Mesenchymal stem cell (in vitro differentiated cells and primary cell): ENCODE measurements around the gene NACC1.
A peak's percentile ranks its signal among the peaks of the same experiment; 100 is the strongest.

Experiments
- DNase-seq: peaks from one replicate; pipeline ENCODE4 v3.0.0-alpha.2; 2013
- H2AFZ ChIP-seq: one replicate; pipeline ENCODE4 v1.6.1; 2013; ENCODE audit warnings: low read depth, mild to moderate bottlenecking, control low read depth, inconsistent platforms, low read length, moderate library complexity
- H2AK5ac ChIP-seq: 2 replicates; pipeline ENCODE4 v1.6.1; 2013; ENCODE audit warnings: low read length, moderate library complexity, mild to moderate bottlenecking, inconsistent platforms; ENCODE audit not compliant: severe bottlenecking
- H2BK120ac ChIP-seq: one replicate; pipeline ENCODE4 v1.6.1; 2013; ENCODE audit warnings: low read depth, mild to moderate bottlenecking, inconsistent platforms, low read length, moderate library complexity
- H2BK12ac ChIP-seq, 2 experiments: one replicate each; pipeline ENCODE4 v1.6.1; 2013; ENCODE audit warnings: inconsistent platforms in 2 of 2, low read length in 2 of 2, mild to moderate bottlenecking in 2 of 2, moderate library complexity in 2 of 2, control low read depth in 1 of 2
- H2BK15ac ChIP-seq: one replicate; pipeline ENCODE4 v1.6.1; 2013; ENCODE audit warnings: mild to moderate bottlenecking, low read depth, inconsistent platforms; ENCODE audit not compliant: poor library complexity, severe bottlenecking
- H2BK5ac ChIP-seq: 2 replicates; pipeline ENCODE4 v1.6.1; 2013; ENCODE audit warnings: low read depth, mild to moderate bottlenecking, low read length, control low read depth, inconsistent platforms; ENCODE audit not compliant: poor library complexity, severe bottlenecking
- H3K14ac ChIP-seq, 2 experiments: one replicate each; pipeline ENCODE4 v1.6.1; 2013; ENCODE audit warnings: inconsistent platforms in 2 of 2, low read length in 2 of 2, control low read depth in 1 of 2, mild to moderate bottlenecking in 1 of 2, moderate library complexity in 1 of 2
- H3K18ac ChIP-seq, 2 experiments: one replicate each; pipeline ENCODE4 v1.6.1; 2013; ENCODE audit warnings: inconsistent platforms in 2 of 2, low read length in 2 of 2, control low read depth in 1 of 2, low read depth in 1 of 2, mild to moderate bottlenecking in 1 of 2
- H3K23ac ChIP-seq, 2 experiments: one replicate each; pipeline ENCODE4 v1.6.1; 2013; ENCODE audit warnings: inconsistent platforms in 2 of 2, low read length in 2 of 2, mild to moderate bottlenecking in 2 of 2, moderate library complexity in 2 of 2, control low read depth in 1 of 2
- H3K27ac ChIP-seq: 2 replicates; pipeline ENCODE4 v1.5.1; 2013; ENCODE audit warnings: mild to moderate bottlenecking, moderate library complexity, low read length, control low read depth, inconsistent platforms; ENCODE audit not compliant: poor library complexity, severe bottlenecking
- H3K27me3 ChIP-seq, 2 experiments: 2 replicates each; pipeline versions ENCODE4 v1.6.1 to v1.7.0; 2013; ENCODE audit warnings: low read length in 2 of 2, mild to moderate bottlenecking in 2 of 2, moderate library complexity in 2 of 2, control low read depth in 1 of 2, inconsistent platforms in 1 of 2; ENCODE audit not compliant: control insufficient read depth in 1 of 2, insufficient read depth in 1 of 2
- H3K36me3 ChIP-seq, 2 experiments: 2 replicates each; pipeline versions ENCODE4 v1.6.1 to v1.7.0; 2013; ENCODE audit warnings: low read length in 2 of 2, control low read depth in 1 of 2, inconsistent platforms in 1 of 2, low read depth in 1 of 2, mild to moderate bottlenecking in 1 of 2; ENCODE audit not compliant: insufficient read depth in 2 of 2, control insufficient read depth in 1 of 2
- H3K4ac ChIP-seq, 2 experiments: one replicate each; pipeline ENCODE4 v1.6.1; 2013; ENCODE audit warnings: inconsistent platforms in 2 of 2, low read length in 2 of 2, mild to moderate bottlenecking in 2 of 2, moderate library complexity in 2 of 2, control low read depth in 1 of 2, low read depth in 1 of 2
- H3K4me1 ChIP-seq: 2 replicates; pipeline ENCODE4 v1.6.1; 2013; ENCODE audit warnings: low read depth, low read length, control low read depth; ENCODE audit not compliant: control insufficient read depth, insufficient read depth
- H3K4me2 ChIP-seq: 2 replicates; pipeline ENCODE4 v1.6.1; 2013; ENCODE audit warnings: low read length, mild to moderate bottlenecking, inconsistent platforms; ENCODE audit not compliant: poor library complexity, severe bottlenecking
- H3K4me3 ChIP-seq, 2 experiments: 2 replicates each; pipeline versions ENCODE4 v1.5.1 to v1.7.0; 2013; ENCODE audit warnings: low read length in 2 of 2, mild to moderate bottlenecking in 2 of 2, control low read depth in 1 of 2, low read depth in 1 of 2; ENCODE audit not compliant: insufficient read depth in 1 of 2
- H3K79me1 ChIP-seq: replicated peaks from 2 replicates; pipeline ENCODE4 v1.6.1; 2013; ENCODE audit warnings: mild to moderate bottlenecking, control low read depth, low read length, inconsistent platforms; ENCODE audit not compliant: poor library complexity, severe bottlenecking
- H3K9ac ChIP-seq: 2 replicates; pipeline ENCODE4 v1.7.0; 2013; ENCODE audit warnings: mild to moderate bottlenecking, low read length, moderate library complexity
- H3K9me3 ChIP-seq: 2 replicates; pipeline ENCODE4 v1.7.0; 2013; ENCODE audit warnings: mild to moderate bottlenecking, low read length; ENCODE audit not compliant: control insufficient read depth
- H4K8ac ChIP-seq: one replicate; pipeline ENCODE4 v1.6.1; 2013; ENCODE audit warnings: inconsistent platforms, mild to moderate bottlenecking, low read length, moderate library complexity
- H4K91ac ChIP-seq: one replicate; pipeline ENCODE4 v1.6.1; 2013; ENCODE audit warnings: mild to moderate bottlenecking, low read length, inconsistent platforms
- WGBS: methylation state at CpG from one replicate; pipeline ENCODE4 v1.1.7; 2013; ENCODE audit warnings: mixed read lengths; 5-methylcytosine and 5-hydroxymethylcytosine counted together

The NACC1 gene

DNA sequence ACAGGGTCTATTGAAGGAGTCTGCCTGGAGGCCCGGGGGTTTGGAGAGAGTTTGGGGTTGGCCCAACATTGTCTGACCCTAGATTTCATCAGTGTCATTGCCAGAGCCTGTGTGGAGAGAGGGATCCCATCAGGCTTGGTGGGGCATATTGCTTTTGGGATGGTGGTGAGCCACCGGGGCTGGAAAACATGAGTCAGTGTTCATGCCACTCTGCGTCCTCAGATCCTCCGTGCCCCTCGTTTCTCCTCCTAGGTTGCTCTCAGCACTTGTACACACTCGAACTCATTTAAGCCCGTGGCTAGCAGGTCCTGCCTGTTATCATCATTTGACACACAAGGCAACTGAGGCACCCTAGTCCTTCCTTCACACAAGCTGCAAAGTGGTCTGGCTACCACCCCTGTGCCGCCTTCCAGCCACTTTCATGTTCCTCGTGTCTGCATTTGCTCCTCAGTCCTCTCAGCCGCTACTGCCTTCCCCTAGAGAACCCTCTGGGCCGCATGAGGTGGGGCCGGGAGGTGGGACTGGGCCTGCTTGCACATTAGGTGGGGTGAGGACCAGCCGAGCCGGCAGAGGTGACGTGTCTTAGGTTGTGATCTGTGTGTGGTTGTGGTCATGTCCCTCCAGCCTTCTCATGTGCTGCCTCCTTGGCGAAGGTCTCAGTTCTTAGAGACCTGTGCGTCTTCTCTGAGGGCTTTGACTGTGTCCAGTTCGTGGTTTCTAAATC, 3.6 kb downstream of the NACC1 start:
- H3K36me3 ChIP-seq, result peaks cover 14 to 37% of the 10 kb centered on the region in 2 experiments
- no peak overlapping the region for H3K4ac ChIP-seq
- H2BK12ac ChIP-seq, result no peak overlapping the region
- H4K8ac ChIP-seq, result no peak overlapping the region
- 89% methylated on average over 18 of the region's 18 CpGs for WGBS
- no peak overlapping the region for H2BK15ac ChIP-seq
- H3K4me1 ChIP-seq, result peaks cover 38% of the 10 kb centered on the region
- H3K4me3 ChIP-seq, result no peak overlapping the region
- no peak for DNase-seq
- H2AFZ ChIP-seq, result no peak overlapping the region
- H3K9me3 ChIP-seq, result no peaks in the 10 kb centered on the region
- no peak overlapping the region for H3K18ac ChIP-seq
- H3K23ac ChIP-seq, result no peak overlapping the region
- no peak overlapping the region for H3K27ac ChIP-seq
- peak overlapping the region; percentile 33 for H2AK5ac ChIP-seq
- H3K79me1 ChIP-seq, result peaks cover 7% of the 10 kb centered on the region
- peak overlapping the region; percentile 89 for H3K9ac ChIP-seq
- H3K4me2 ChIP-seq, result no peak overlapping the region
- H2BK120ac ChIP-seq, result no peak overlapping the region
- no peak overlapping the region for H2BK5ac ChIP-seq
- H3K27me3 ChIP-seq, result no peaks in the 10 kb centered on the region
- no peak overlapping the region for H4K91ac ChIP-seq
- no peak overlapping the region for H3K14ac ChIP-seq

GRCh38 chr19:13122275-13122878, 4.3 kb downstream of the NACC1 start:
- Histone ChIP-seq H2BK15ac (peak overlapping the region; percentile 38), H3K4ac (peak overlapping the region in 1 of 2 experiments; percentile 35), H3K27ac (no peak overlapping the region), H2AFZ (no peak overlapping the region), H3K4me1 (peaks cover 36% of the 10 kb centered on the region), H3K14ac (no peak overlapping the region), H4K91ac (no peak overlapping the region), H3K18ac (no peak overlapping the region), H3K4me3 (no peak overlapping the region), H4K8ac (no peak overlapping the region), H2BK5ac (no peak overlapping the region), H3K23ac (no peak overlapping the region), H3K79me1 (peaks cover 7% of the 10 kb centered on the region), H3K27me3 (no peaks in the 10 kb centered on the region), H3K4me2 (no peak overlapping the region), H3K9me3 (no peaks in the 10 kb centered on the region), H2BK120ac (no peak overlapping the region), H3K9ac (no peak overlapping the region), H3K36me3 (peaks cover 14 to 38% of the 10 kb centered on the region in 2 experiments), H2BK12ac (no peak overlapping the region), H2AK5ac (no peak overlapping the region)
- 90% methylated on average over 12 of the region's 13 CpGs for WGBS
- no peak for DNase-seq

DNA sequence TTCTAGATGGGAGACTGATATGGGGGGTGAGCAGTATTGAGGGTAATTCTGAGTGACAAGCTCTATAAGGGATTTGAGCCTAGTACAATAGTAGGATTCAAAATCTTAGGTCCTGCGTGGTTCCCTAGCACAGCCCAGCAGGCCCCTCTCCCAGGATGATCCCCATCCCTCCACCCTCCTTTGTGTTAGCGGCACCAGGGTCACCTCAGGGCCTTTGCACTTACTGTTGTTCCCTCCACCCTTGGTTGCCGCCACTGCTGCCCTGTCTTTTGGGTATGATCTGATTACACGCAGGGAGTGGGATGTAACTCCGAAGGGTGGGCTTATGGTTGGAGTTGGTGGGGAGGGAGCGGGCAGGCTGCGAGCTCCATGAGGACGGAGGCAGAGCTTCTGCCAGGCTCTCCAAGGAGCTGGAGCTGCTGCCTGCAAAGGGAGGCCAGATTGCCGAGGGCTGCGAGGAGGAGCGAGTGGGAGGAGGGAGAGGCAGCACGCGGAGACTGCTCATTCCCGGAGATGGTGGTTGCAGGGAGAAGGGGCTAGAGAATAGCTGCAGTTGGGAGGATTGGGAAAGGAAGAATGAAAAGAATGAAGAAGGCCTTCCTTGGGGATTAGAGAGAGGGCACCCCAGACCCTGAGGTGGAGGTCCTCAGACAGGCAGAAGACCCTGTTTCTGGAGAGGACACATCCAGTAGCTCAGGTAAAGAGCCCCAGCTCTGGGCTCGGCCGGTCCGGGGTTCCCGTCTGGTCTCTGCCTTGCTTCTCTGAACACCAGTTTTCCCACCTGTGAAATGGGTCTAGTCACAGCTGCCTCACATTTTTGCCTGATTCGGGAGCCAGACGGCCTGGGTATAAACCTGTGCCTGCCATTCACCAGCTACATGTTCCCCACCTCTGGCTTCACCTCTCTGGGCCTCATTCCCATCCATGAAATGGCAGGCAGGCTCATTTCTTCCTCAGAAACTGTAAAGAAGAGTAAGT, 5.2 kb downstream of the NACC1 start:
- 93% methylated on average over 20 of the region's 20 CpGs for WGBS
- H3K27ac ChIP-seq, result no peak overlapping the region

DNA sequence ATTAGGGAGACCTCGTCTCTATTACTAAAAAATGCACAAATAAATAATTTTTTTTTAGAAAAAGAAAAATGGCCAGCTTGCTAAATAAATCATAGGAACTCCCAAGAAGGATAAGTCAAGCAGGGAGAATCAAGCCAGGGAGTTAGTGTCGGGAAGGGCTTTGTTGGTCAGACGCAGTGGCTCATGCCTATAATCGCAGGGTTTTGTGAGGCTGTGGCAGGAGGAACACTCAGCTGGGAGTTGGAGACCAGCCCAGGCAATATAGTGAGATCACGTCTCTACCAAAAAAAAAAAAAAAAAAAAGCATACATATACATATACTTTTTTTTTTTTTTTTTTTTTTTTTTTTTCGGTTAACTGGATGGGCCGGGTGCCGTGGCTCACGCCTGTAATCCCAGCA, 9.0 kb downstream of the NACC1 start:
- no peak for DNase-seq

More for the DNA sequence above, 5.2 kb downstream of the NACC1 start:
- DNase-seq, result no peak
- Histone ChIP-seq H3K18ac (no peak overlapping the region), H3K27me3 (no peaks in the 10 kb centered on the region), H3K79me1 (peaks cover 7% of the 10 kb centered on the region), H2BK5ac (no peak overlapping the region), H2BK15ac (no peak overlapping the region), H2AK5ac (no peak overlapping the region), H3K9me3 (no peaks in the 10 kb centered on the region), H4K8ac (no peak overlapping the region), H3K4me1 (peaks cover 40% of the 10 kb centered on the region), H4K91ac (no peak overlapping the region), H3K23ac (no peak overlapping the region), H2BK120ac (no peak overlapping the region), H3K14ac (no peak overlapping the region), H3K4me3 (no peak overlapping the region), H3K9ac (no peak overlapping the region), H3K4me2 (no peak overlapping the region), H3K4ac (no peak overlapping the region), H3K36me3 (peaks cover 14 to 38% of the 10 kb centered on the region in 2 experiments), H2BK12ac (no peak overlapping the region), H2AFZ (no peak overlapping the region)

More for the DNA sequence above, 9.0 kb downstream of the NACC1 start:
- no peak overlapping the region for H3K27ac ChIP-seq
- no peak overlapping the region for H2AFZ ChIP-seq
- no peak overlapping the region for H3K4me3 ChIP-seq
- H3K18ac ChIP-seq, result no peak overlapping the region
- H3K9ac ChIP-seq, result no peak overlapping the region
- H3K14ac ChIP-seq, result no peak overlapping the region
- peaks cover 13% of the 10 kb centered on the region for H3K79me1 ChIP-seq
- H3K4ac ChIP-seq, result no peak overlapping the region
- H3K23ac ChIP-seq, result no peak overlapping the region
- no peaks in the 10 kb centered on the region for H3K9me3 ChIP-seq
- no peak overlapping the region for H2AK5ac ChIP-seq
- H2BK15ac ChIP-seq, result no peak overlapping the region
- no peak overlapping the region for H2BK120ac ChIP-seq
- no peak overlapping the region for H4K8ac ChIP-seq
- H3K4me2 ChIP-seq, result no peak overlapping the region
- peaks cover 15% of the 10 kb centered on the region for H3K4me1 ChIP-seq
- no peaks in the 10 kb centered on the region for H3K27me3 ChIP-seq
- H2BK12ac ChIP-seq, result no peak overlapping the region
- no peak overlapping the region for H4K91ac ChIP-seq
- no peak overlapping the region for H2BK5ac ChIP-seq
- peaks cover 15 to 45% of the 10 kb centered on the region in 2 experiments for H3K36me3 ChIP-seq
- WGBS, result 100% methylated on average over 2 of the region's 9 CpGs
